Hepatocyte (in vitro differentiated cells): ENCODE measurements around the gene UNG. TPM values are rescaled to one million over a fixed set of nuclear protein-coding genes. Genes with fewer than 3 reads are reported as not detected.

Experiments used
- DNase-seq: peaks from one replicate; pipeline ENCODE4 v3.0.0-alpha.2; 2016; ENCODE audit warnings: low spot score
- H2AFZ ChIP-seq: fragments of 200-600 bp; sonication (generic); 2 replicates; pipeline ENCODE4 v1.6.0; 2016; ENCODE audit warnings: antibody characterized with exemption, mild to moderate bottlenecking
- H3K27ac ChIP-seq: fragments of 200-600 bp; sonication (generic); 2 replicates; pipeline ENCODE4 v1.5.1; 2016; ENCODE audit warnings: mild to moderate bottlenecking
- H3K27me3 ChIP-seq: fragments of 200-600 bp; sonication (generic); 2 replicates; pipeline ENCODE4 v1.6.1; 2016
- H3K36me3 ChIP-seq: fragments of 200-600 bp; sonication (generic); replicated peaks from 2 replicates; pipeline ENCODE4 v1.5.1; 2016; ENCODE audit warnings: low read depth; ENCODE audit not compliant: insufficient read depth
- H3K4me1 ChIP-seq: fragments of 200-600 bp; sonication (generic); 2 replicates; pipeline ENCODE4 v1.5.1; 2016; ENCODE audit warnings: mild to moderate bottlenecking, moderate library complexity; ENCODE audit not compliant: insufficient read depth
- H3K4me2 ChIP-seq: fragments of 200-600 bp; sonication (generic); 2 replicates; pipeline ENCODE4 v1.6.0; 2016
- H3K4me3 ChIP-seq: fragments of 200-600 bp; sonication (generic); 2 replicates; pipeline ENCODE4 v1.5.1; 2016; ENCODE audit warnings: mild to moderate bottlenecking
- H3K79me2 ChIP-seq: fragments of 200-600 bp; sonication (generic); 2 replicates; pipeline ENCODE4 v1.6.0; 2017; ENCODE audit warnings: mild to moderate bottlenecking
- H3K9me2 ChIP-seq: fragments of 200-600 bp; sonication (generic); replicated peaks from 2 replicates; pipeline ENCODE4 v1.6.0; 2017; ENCODE audit warnings: mild to moderate bottlenecking; ENCODE audit not compliant: insufficient read depth
- H3K9me3 ChIP-seq: fragments of 200-600 bp; sonication (generic); 2 replicates; pipeline ENCODE4 v1.5.1; 2016; ENCODE audit warnings: low read depth, mild to moderate bottlenecking
- H4K20me1 ChIP-seq: fragments of 200-600 bp; sonication (generic); 2 replicates; pipeline ENCODE4 v1.6.0; 2016; ENCODE audit warnings: mild to moderate bottlenecking; ENCODE audit not compliant: insufficient read depth, poor library complexity, severe bottlenecking
- CTCF ChIP-seq: fragments of 200-600 bp; sonication (generic); IDR thresholded peaks from 2 replicates; pipeline ENCODE4 v1.5.1; 2016; ENCODE audit warnings: antibody characterized with exemption, mild to moderate bottlenecking; ENCODE audit not compliant: poor library complexity
- EZH2 ChIP-seq: fragments of 200-600 bp; sonication (generic); IDR thresholded peaks from 2 replicates; pipeline ENCODE4 v1.6.1; 2016; ENCODE audit warnings: antibody characterized with exemption, mild to moderate bottlenecking, borderline replicate concordance
- EZH2phosphoT487 ChIP-seq: fragments of 200-600 bp; sonication (generic); IDR thresholded peaks from one replicate; pipeline ENCODE4 v1.6.1; 2018; ENCODE audit warnings: antibody characterized with exemption, mild to moderate bottlenecking, low read depth, moderate library complexity; ENCODE audit not compliant: unreplicated experiment, severe bottlenecking
- WGBS: methylation state at CpG from one replicate; pipeline ENCODE4 v1.1.6; 2016; ENCODE audit warnings: low lambda C conversion rate; ENCODE audit errors: missing lambda C conversion rate; 5-methylcytosine and 5-hydroxymethylcytosine counted together
- polyA plus RNA-seq: library from polyadenylated mRNA; unstranded; fragments of >200 nt; fragmentation: Nextera tagmentation; extraction: Ambion mirVana; gene quantifications from 2 replicates; pipeline ENCODE4 v1.2.1, GENCODE V29; 2016
- small RNA-seq: library from RNA; depleted of rRNA; stranded (forward); fragments of <200 nt; gene quantifications from one replicate; pipeline ENCODE3, GENCODE V24; 2014
- total RNA-seq: library from RNA; depleted of rRNA; stranded (reverse); fragments of >200 nt; gene quantifications from 2 replicates; pipeline ENCODE4 v1.2.3, GENCODE V29; 2014

Gene UNG
- total and polyA plus RNA-seq, 2 experiments from 2014 or later = 35.7 to 41.2 TPM

- Histone ChIP-seq H3K9me2 (no peaks in the 10 kb centered on the region), H3K9me3 (no peaks in the 10 kb centered on the region), H3K79me2 (peaks cover 11% of the 10 kb centered on the region), H3K36me3 (no peaks in the 10 kb centered on the region), H3K27me3 (no peaks in the 10 kb centered on the region), H3K27ac (no peak overlapping the region), H3K4me3 (no peak overlapping the region), H3K4me2 (no peak overlapping the region), H2AFZ (no peak overlapping the region), H3K4me1 (no peaks in the 10 kb centered on the region), H4K20me1 (no peaks in the 10 kb centered on the region)
- TF ChIP-seq EZH2phosphoT487 = no peak
- no peak for TF ChIP-seq CTCF
- TF ChIP-seq EZH2 = no peak
- no peak for DNase-seq
- 92% methylated on average over 5 of the region's 5 CpGs for WGBS
These were observed 59.2 kb downstream of the UNG start for GRCh38 chr12:109156586-109156985.

- H3K9me2 ChIP-seq = no peaks in the 10 kb centered on the region
- H3K36me3 ChIP-seq = no peaks in the 10 kb centered on the region
- no peak overlapping the region for H3K27ac ChIP-seq
- no peaks in the 10 kb centered on the region for H3K27me3 ChIP-seq
- no peak for DNase-seq
- no peak overlapping the region for H3K4me2 ChIP-seq
- WGBS = 79% methylated on average over 5 of the region's 5 CpGs
- no peak overlapping the region for H3K4me3 ChIP-seq
- no peaks in the 10 kb centered on the region for H4K20me1 ChIP-seq
- H3K9me3 ChIP-seq = no peaks in the 10 kb centered on the region
- TF ChIP-seq EZH2phosphoT487 (no peak), EZH2 (no peak), CTCF (no peak)
- H2AFZ ChIP-seq = no peak overlapping the region
- peaks cover 11% of the 10 kb centered on the region for H3K79me2 ChIP-seq
- H3K4me1 ChIP-seq = no peaks in the 10 kb centered on the region
These were observed 60.6 kb downstream of the UNG start for GRCh38 chr12:109157986-109158385.

GRCh38 chr12:109160433-109160832 is 63.0 kb downstream of the UNG start:
- Histone ChIP-seq H3K9me2 (no peaks in the 10 kb centered on the region), H3K79me2 (peaks cover 11% of the 10 kb centered on the region), H3K36me3 (no peaks in the 10 kb centered on the region), H3K4me1 (no peaks in the 10 kb centered on the region), H3K4me3 (no peak overlapping the region), H3K4me2 (no peak overlapping the region), H3K27ac (no peak overlapping the region), H2AFZ (no peak overlapping the region), H3K27me3 (no peaks in the 10 kb centered on the region), H4K20me1 (no peaks in the 10 kb centered on the region), H3K9me3 (no peaks in the 10 kb centered on the region)
- WGBS = 98% methylated on average over 7 of the region's 7 CpGs
- DNase-seq = no peak
- TF ChIP-seq EZH2 (no peak), EZH2phosphoT487 (no peak), CTCF (no peak)

Small RNA genes within 50 kb of the gene (small RNA-seq; reads per million reads assigned to genes)
- gene RNA5SP372 = not detected

Other genes with a start within 250 kb of the UNG start
- 8.2 and 8.9 TPM in 2 replicates for gene SSH1, start 240.0 kb upstream of the UNG start, total RNA-seq
- gene SSH1, start 240.0 kb upstream of the UNG start, polyA plus RNA-seq = 7.4 and 12.2 TPM in 2 replicates
- 0.90 and 2.2 TPM in 2 replicates for gene DAO, start 217.5 kb upstream of the UNG start, total RNA-seq
- 0.41 and 0.88 TPM in 2 replicates for gene DAO, start 217.5 kb upstream of the UNG start, polyA plus RNA-seq
- gene SVOP, start 76.5 kb upstream of the UNG start, total RNA-seq = 0.27 TPM in 1 of 2 replicates, not detected in the other
- gene SVOP, start 76.5 kb upstream of the UNG start, polyA plus RNA-seq = 0.45 TPM in 1 of 2 replicates, not detected in the other
- gene USP30, start 45.0 kb upstream of the UNG start, total RNA-seq = 13.8 and 19.8 TPM in 2 replicates
- 11.2 and 12.5 TPM in 2 replicates for gene USP30, start 45.0 kb upstream of the UNG start, polyA plus RNA-seq
- 10.1 and 14.0 TPM in 2 replicates for gene ALKBH2, start 4.1 kb upstream of the UNG start, total RNA-seq
- gene ALKBH2, start 4.1 kb upstream of the UNG start, polyA plus RNA-seq = 18.6 and 22.1 TPM in 2 replicates
- 9.3 and 13.3 TPM in 2 replicates for gene ACACB, start 19.0 kb downstream of the UNG start, total RNA-seq
- 3.8 and 3.9 TPM in 2 replicates for gene ACACB, start 19.0 kb downstream of the UNG start, polyA plus RNA-seq
- not detected in 2 replicates for gene FOXN4, start 211.7 kb downstream of the UNG start, total RNA-seq
- gene FOXN4, start 211.7 kb downstream of the UNG start, polyA plus RNA-seq = not detected in 2 replicates